Mesendoderm (in vitro differentiated cells): ENCODE data around the gene TRIM52.
"Not testable (repeated sequence)": the region's sequence is repeated elsewhere in the genome, so short reads cannot be mapped to it uniquely, and the experiment has no call there.

ENCODE experiments used
- DNase-seq: peaks from one replicate; pipeline ENCODE4 v3.0.0; 2013
- H2AK5ac ChIP-seq: 2 replicates; pipeline ENCODE4 v1.6.1; 2013; ENCODE audit warnings: low read length, inconsistent platforms
- H2BK120ac ChIP-seq: 2 replicates; pipeline ENCODE4 v1.6.1; 2013; ENCODE audit warnings: low read depth, mild to moderate bottlenecking, low read length, moderate library complexity, mixed read lengths
- H2BK15ac ChIP-seq: replicated peaks from 2 replicates; pipeline ENCODE4 v1.6.1; 2013; ENCODE audit warnings: low read depth, mild to moderate bottlenecking, moderate library complexity
- H2BK5ac ChIP-seq: 2 replicates; pipeline ENCODE4 v1.6.1; 2013; ENCODE audit warnings: low read length, inconsistent platforms
- H3K18ac ChIP-seq: 2 replicates; pipeline ENCODE4 v1.6.1; 2013; ENCODE audit warnings: mild to moderate bottlenecking, low read length, mixed read lengths
- H3K23ac ChIP-seq: one replicate; pipeline ENCODE4 v1.6.1; 2013; ENCODE audit warnings: low read length
- H3K27ac ChIP-seq: 2 replicates; pipeline ENCODE4 v1.5.1; 2013; ENCODE audit warnings: low read depth, mild to moderate bottlenecking, inconsistent platforms, low read length, moderate library complexity
- H3K27me3 ChIP-seq: 2 replicates; pipeline ENCODE4 v1.6.1; 2013; ENCODE audit warnings: low read length, control low read depth, mild to moderate bottlenecking, inconsistent platforms; ENCODE audit not compliant: insufficient read depth, poor library complexity
- H3K36me3 ChIP-seq: 2 replicates; pipeline ENCODE4 v1.6.1; 2013; ENCODE audit warnings: low read length, inconsistent platforms; ENCODE audit not compliant: control insufficient read depth, insufficient read depth
- H3K4ac ChIP-seq: one replicate; pipeline ENCODE4 v1.6.1; 2013; ENCODE audit warnings: low read depth, mild to moderate bottlenecking, low read length, moderate library complexity
- H3K4me1 ChIP-seq: 2 replicates; pipeline ENCODE4 v1.6.1; 2013; ENCODE audit warnings: low read depth, low read length, inconsistent platforms; ENCODE audit not compliant: control insufficient read depth
- H3K4me2 ChIP-seq: 2 replicates; pipeline ENCODE4 v1.6.1; 2013; ENCODE audit warnings: low read length
- H3K4me3 ChIP-seq: 2 replicates; pipeline ENCODE4 v1.5.1; 2013; ENCODE audit warnings: mild to moderate bottlenecking, low read length
- H3K56ac ChIP-seq: one replicate; pipeline ENCODE4 v1.6.1; 2013; ENCODE audit warnings: low read length
- H3K79me1 ChIP-seq: 2 replicates; pipeline ENCODE4 v1.6.1; 2013; ENCODE audit warnings: low read length, inconsistent platforms
- H3K79me2 ChIP-seq: 2 replicates; pipeline ENCODE4 v1.6.1; 2013; ENCODE audit warnings: mild to moderate bottlenecking, low read length; ENCODE audit not compliant: control insufficient read depth, insufficient read depth
- H3K9ac ChIP-seq: 2 replicates; pipeline ENCODE4 v1.6.1; 2013; ENCODE audit warnings: low read length, inconsistent platforms
- H4K5ac ChIP-seq: one replicate; pipeline ENCODE4 v1.6.1; 2013; ENCODE audit warnings: low read length
- H4K8ac ChIP-seq: one replicate; pipeline ENCODE4 v1.6.1; 2013; ENCODE audit warnings: low read depth, mild to moderate bottlenecking, control low read depth, low read length, moderate library complexity
- WGBS: extraction: QIAGEN DNeasy Blood & Tissue Kit; methylation state at CpG from one replicate; pipeline ENCODE4 v1.1.7; 2013; ENCODE audit warnings: low lambda C conversion rate, missing lambda C conversion rate; ENCODE audit not compliant: insufficient coverage; ENCODE audit errors: extremely low coverage; 5-methylcytosine and 5-hydroxymethylcytosine counted together

The TRIM52 gene

DNA sequence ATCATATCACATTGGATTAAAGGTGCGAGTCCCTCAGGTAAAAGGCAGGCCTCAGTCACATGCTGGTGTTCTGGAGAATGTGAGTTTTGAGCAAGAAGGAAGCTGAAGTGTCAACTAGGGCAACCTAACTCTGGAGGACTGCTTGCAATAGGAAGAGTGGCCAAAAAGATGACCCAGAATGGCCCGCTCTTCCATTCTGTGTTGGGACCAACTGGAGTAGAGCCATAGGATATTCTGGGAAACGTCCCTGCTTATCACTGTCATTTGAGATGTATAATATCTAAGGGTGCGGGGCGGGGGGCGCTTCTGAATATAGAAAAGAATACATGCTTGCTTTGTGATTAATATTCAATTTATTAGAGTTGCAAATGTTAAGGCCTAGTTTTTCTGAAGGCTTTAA, 48.9 kb downstream of the TRIM52 start:
- no peak overlapping the region for H2BK15ac ChIP-seq
- H2BK5ac ChIP-seq: no peak overlapping the region
- no peaks in the 10 kb centered on the region for H3K4me1 ChIP-seq
- no peaks in the 10 kb centered on the region for H3K79me1 ChIP-seq
- H3K4me2 ChIP-seq: no peak overlapping the region
- H3K4ac ChIP-seq: no peak overlapping the region
- no peaks in the 10 kb centered on the region for H3K79me2 ChIP-seq
- H4K5ac ChIP-seq: no peak overlapping the region
- H3K56ac ChIP-seq: no peak overlapping the region
- no peaks in the 10 kb centered on the region for H3K36me3 ChIP-seq
- no peak overlapping the region for H3K9ac ChIP-seq
- no peaks in the 10 kb centered on the region for H3K27me3 ChIP-seq
- H3K4me3 ChIP-seq: no peak overlapping the region
- no CpG with 5 or more reads among the region's 6 CpGs for WGBS
- no peak overlapping the region for H3K27ac ChIP-seq
- no peak overlapping the region for H2AK5ac ChIP-seq
- H3K23ac ChIP-seq: no peak overlapping the region
- H2BK120ac ChIP-seq: no peak overlapping the region
- no peak overlapping the region for H3K18ac ChIP-seq
- DNase-seq: no peak
- no peak overlapping the region for H4K8ac ChIP-seq

GRCh38 chr5:181211208-181211607, 49.7 kb downstream of the TRIM52 start:
- H3K27me3 ChIP-seq: no peaks in the 10 kb centered on the region
- WGBS: no CpG with 5 or more reads among the region's 7 CpGs

DNA sequence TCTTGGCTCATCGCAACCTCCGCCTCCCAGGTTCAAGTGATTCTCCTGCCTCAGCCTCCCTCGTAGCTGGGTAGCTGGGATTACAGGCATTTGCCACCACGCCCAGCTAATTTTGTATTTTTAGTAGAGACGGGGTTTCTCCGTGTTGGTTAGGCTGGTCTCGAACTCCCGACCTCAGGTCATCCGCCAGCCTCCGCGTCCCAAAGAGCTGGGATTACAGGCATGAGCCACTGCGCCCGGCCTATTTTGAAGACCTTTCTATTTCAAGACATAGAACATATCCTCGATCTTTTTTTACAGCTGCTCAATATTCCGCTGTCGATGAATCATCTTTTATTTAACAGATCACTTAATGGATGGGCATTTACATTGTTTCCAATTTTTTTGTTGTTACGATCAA, 50.2 kb downstream of the TRIM52 start:
- not testable (repeated sequence) for H4K8ac ChIP-seq, H3K4ac ChIP-seq, DNase-seq, H3K9ac ChIP-seq, H4K5ac ChIP-seq, H3K18ac ChIP-seq, H2AK5ac ChIP-seq, H3K56ac ChIP-seq, H3K79me2 ChIP-seq, H3K27ac ChIP-seq, H3K4me2 ChIP-seq, H2BK15ac ChIP-seq, H3K4me3 ChIP-seq, H2BK120ac ChIP-seq, H3K79me1 ChIP-seq, H3K36me3 ChIP-seq, H3K23ac ChIP-seq, H3K4me1 ChIP-seq, H3K27me3 ChIP-seq, H2BK5ac ChIP-seq
- WGBS: no CpG with 5 or more reads among the region's 17 CpGs

More at GRCh38 chr5:181211208-181211607, 49.7 kb downstream of the TRIM52 start:
- Histone ChIP-seq H3K36me3 (no peaks in the 10 kb centered on the region), H2BK15ac (no peak overlapping the region), H2BK5ac (no peak overlapping the region), H3K4me1 (no peaks in the 10 kb centered on the region), H2AK5ac (no peak overlapping the region), H2BK120ac (no peak overlapping the region), H3K9ac (no peak overlapping the region), H3K27ac (no peak overlapping the region), H3K79me2 (no peaks in the 10 kb centered on the region), H3K23ac (no peak overlapping the region), H3K79me1 (no peaks in the 10 kb centered on the region), H3K4me2 (no peak overlapping the region), H4K8ac (no peak overlapping the region), H4K5ac (no peak overlapping the region), H3K4me3 (no peak overlapping the region), H3K18ac (no peak overlapping the region), H3K56ac (no peak overlapping the region), H3K4ac (no peak overlapping the region)
- DNase-seq: no peak

DNA sequence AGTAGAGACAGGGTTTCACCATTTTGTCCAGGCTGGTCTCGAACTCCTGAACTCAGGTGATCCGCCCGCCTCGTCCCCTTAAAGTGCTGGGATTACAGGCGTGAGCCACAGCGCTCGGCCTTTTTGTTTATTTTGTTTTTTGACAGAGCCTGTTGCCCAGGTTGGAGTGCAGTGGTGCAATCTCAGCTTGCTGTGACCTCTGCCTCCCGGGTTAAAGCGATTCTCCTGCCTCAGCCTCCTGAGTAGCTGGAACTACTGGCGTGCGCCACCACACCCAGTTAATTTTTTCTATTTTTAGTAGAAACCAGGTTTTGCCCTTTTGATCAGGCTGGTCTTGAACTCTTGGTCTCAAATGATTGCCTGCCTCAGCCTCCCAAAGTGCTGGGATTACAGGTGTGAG, 50.8 kb downstream of the TRIM52 start:
- H3K9ac ChIP-seq, H3K27me3 ChIP-seq, H3K36me3 ChIP-seq, H3K56ac ChIP-seq, H4K5ac ChIP-seq, DNase-seq, H3K27ac ChIP-seq, H2AK5ac ChIP-seq, H4K8ac ChIP-seq, H3K23ac ChIP-seq, H3K4ac ChIP-seq, H2BK120ac ChIP-seq, H2BK15ac ChIP-seq, H2BK5ac ChIP-seq, H3K4me1 ChIP-seq, H3K79me2 ChIP-seq, H3K4me2 ChIP-seq, H3K79me1 ChIP-seq, H3K4me3 ChIP-seq, H3K18ac ChIP-seq: not testable (repeated sequence)
- WGBS: no CpG with 5 or more reads among the region's 11 CpGs

- H3K4me1 ChIP-seq, H2BK120ac ChIP-seq, H4K8ac ChIP-seq, H3K36me3 ChIP-seq, H2BK5ac ChIP-seq, H3K4ac ChIP-seq, H3K27ac ChIP-seq, H3K79me2 ChIP-seq, H3K23ac ChIP-seq, H3K56ac ChIP-seq, DNase-seq, H2AK5ac ChIP-seq, H3K4me2 ChIP-seq, H3K4me3 ChIP-seq, H3K18ac ChIP-seq, H2BK15ac ChIP-seq, H3K9ac ChIP-seq, H4K5ac ChIP-seq, H3K79me1 ChIP-seq: not testable (repeated sequence)
- peaks cover 16% of the 10 kb centered on the region for H3K27me3 ChIP-seq
- WGBS: no CpG with 5 or more reads among the region's 24 CpGs
Observed at GRCh38 chr5:181209006-181209405, 51.9 kb downstream of the TRIM52 start.

- Histone ChIP-seq H3K79me1 (no peaks in the 10 kb centered on the region), H3K56ac (no peak overlapping the region), H2BK15ac (no peak overlapping the region), H2BK120ac (no peak overlapping the region), H4K8ac (no peak overlapping the region), H2AK5ac (no peak overlapping the region), H3K4ac (no peak overlapping the region), H3K4me3 (no peak overlapping the region), H3K27me3 (peaks cover 25% of the 10 kb centered on the region), H3K23ac (no peak overlapping the region), H2BK5ac (no peak overlapping the region), H3K18ac (no peak overlapping the region), H3K79me2 (no peaks in the 10 kb centered on the region), H3K27ac (no peak overlapping the region), H3K4me1 (no peaks in the 10 kb centered on the region), H3K4me2 (no peak overlapping the region), H3K36me3 (no peaks in the 10 kb centered on the region), H3K9ac (no peak overlapping the region), H4K5ac (no peak overlapping the region)
- no CpG with 5 or more reads among the region's 3 CpGs for WGBS
- DNase-seq: no peak
Observed at GRCh38 chr5:181207960-181208253, 53.0 kb downstream of the TRIM52 start.
